Kidney epithelial cell (primary cell): ENCODE data around the gene SFMBT1. TPM values are rescaled to one million over a fixed set of nuclear protein-coding genes. Genes with fewer than 3 reads are reported as not detected.

ENCODE experiments used
- DNase-seq: peaks from one replicate; pipeline ENCODE4 v3.0.0-alpha.2; 2010; ENCODE audit warnings: low read depth
- H3K27me3 ChIP-seq: 2 replicates; pipeline ENCODE4 v1.6.0; 2011; ENCODE audit warnings: low read length; ENCODE audit not compliant: control insufficient read depth, insufficient read depth
- H3K36me3 ChIP-seq: 2 replicates; pipeline ENCODE4 v1.5.1; 2011; ENCODE audit warnings: low read length; ENCODE audit not compliant: control insufficient read depth, insufficient read depth
- H3K4me3 ChIP-seq: 2 replicates; pipeline ENCODE4 v1.5.1; 2011; ENCODE audit warnings: low read depth, mild to moderate bottlenecking, control low read depth, low read length
- CTCF ChIP-seq: IDR thresholded peaks from 2 replicates; pipeline ENCODE4 v1.5.1; 2011; ENCODE audit warnings: mild to moderate bottlenecking, moderate library complexity, low read length, control low read depth, inconsistent platforms; ENCODE audit not compliant: insufficient read depth, poor library complexity, severe bottlenecking
- total RNA-seq: library from RNA; depleted of rRNA; stranded (reverse); fragments of >200 nt; gene quantifications from 2 replicates; pipeline ENCODE4 v1.2.3, GENCODE V29; 2015

The SFMBT1 gene
- total RNA-seq, 1 donor from 2014 or later = 15.6 TPM

- H3K27me3 ChIP-seq = no peaks in the 10 kb centered on the region
- no peaks in the 10 kb centered on the region for H3K36me3 ChIP-seq
- no peak overlapping the region for H3K4me3 ChIP-seq
- DNase-seq = no peak
- TF ChIP-seq CTCF = no peak
These were observed 185.5 kb downstream of the SFMBT1 start for GRCh38 chr3:52860424-52860768.

- DNase-seq = no peak
- no peak overlapping the region for H3K4me3 ChIP-seq
- H3K36me3 ChIP-seq = no peaks in the 10 kb centered on the region
- H3K27me3 ChIP-seq = no peaks in the 10 kb centered on the region
- TF ChIP-seq CTCF = no peak
These were observed 186.0 kb downstream of the SFMBT1 start for GRCh38 chr3:52859686-52860423.

- no peak for TF ChIP-seq CTCF
- Histone ChIP-seq H3K36me3 (no peaks in the 10 kb centered on the region), H3K4me3 (no peak overlapping the region), H3K27me3 (no peaks in the 10 kb centered on the region)
- no peak for DNase-seq
These were observed 188.0 kb downstream of the SFMBT1 start for GRCh38 chr3:52857864-52858263.

- DNase-seq = no peak
- Histone ChIP-seq H3K36me3 (no peaks in the 10 kb centered on the region), H3K27me3 (no peaks in the 10 kb centered on the region), H3K4me3 (no peak overlapping the region)
- no peak for TF ChIP-seq CTCF
These were observed 188.7 kb downstream of the SFMBT1 start for GRCh38 chr3:52857133-52857532.

GRCh38 chr3:52856666-52857065, 189.2 kb downstream of the SFMBT1 start:
- no peak for DNase-seq
- TF ChIP-seq CTCF = no peak
- Histone ChIP-seq H3K4me3 (no peak overlapping the region), H3K27me3 (no peaks in the 10 kb centered on the region), H3K36me3 (no peaks in the 10 kb centered on the region)

GRCh38 chr3:52854013-52854412, 191.9 kb downstream of the SFMBT1 start:
- DNase-seq = no peak

More at GRCh38 chr3:52854013-52854412, 191.9 kb downstream of the SFMBT1 start:
- no peaks in the 10 kb centered on the region for H3K36me3 ChIP-seq
- H3K4me3 ChIP-seq = no peak overlapping the region
- no peaks in the 10 kb centered on the region for H3K27me3 ChIP-seq
- no peak for TF ChIP-seq CTCF
